Measurements from ENCODE around the gene CFAP74.
"Not testable (repeated sequence)": the region's sequence is repeated elsewhere in the genome, so short reads cannot be mapped to it uniquely, and the experiment has no call there.

Gene CFAP74

DNA sequence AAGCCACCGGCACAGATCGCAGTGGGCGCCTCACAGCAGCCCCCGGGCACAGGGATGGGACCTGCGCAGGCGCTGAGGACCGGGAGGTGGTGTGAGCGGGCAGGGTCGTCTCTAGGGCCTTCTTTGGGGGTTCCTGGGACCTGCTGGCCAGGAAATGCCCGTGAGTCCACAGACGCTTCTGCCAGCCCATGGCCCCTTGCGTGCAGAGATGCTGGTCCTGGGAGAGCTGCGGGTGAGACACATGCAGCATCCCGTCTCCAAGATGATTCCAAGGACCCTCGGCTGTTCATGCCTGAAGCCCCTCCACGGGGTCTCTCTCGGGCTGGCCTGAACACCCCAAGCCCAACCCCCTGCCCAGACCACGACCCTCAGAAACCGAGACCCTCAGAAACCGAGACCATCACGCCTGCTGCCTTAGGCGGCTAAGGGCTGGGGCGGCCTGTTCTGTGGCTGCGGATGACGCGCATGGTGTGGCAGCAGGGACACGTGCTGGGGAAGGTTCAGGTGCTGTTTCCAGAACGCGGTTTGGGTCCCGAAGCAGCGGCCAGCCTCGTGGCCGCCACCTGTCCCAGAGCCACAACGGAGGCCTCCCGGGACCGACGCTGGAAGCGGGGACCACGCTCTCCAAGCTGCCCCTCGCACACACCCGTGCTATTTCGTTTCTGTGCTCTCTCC is 23.0 kb downstream of the CFAP74 start:
- no peak overlapping the region for H2BK5ac ChIP-seq (ENCODE audit: low read length)
- no CpG with 5 or more reads among the region's 42 CpGs for WGBS, 2 donors (ENCODE audit: extremely low coverage in 2 of 2, insufficient read length in 2 of 2, insufficient replicate concordance in 1 of 2)
- peaks cover 0 to 5% of the 10 kb centered on the region in 2 donors for H3K4me1 ChIP-seq (ENCODE audit: control insufficient read depth in 2 of 2, insufficient read depth in 1 of 2, low read depth in 1 of 2, low read length in 2 of 2)

GRCh38 chr1:1979482-1980165 is 24.0 kb downstream of the CFAP74 start:
- Histone ChIP-seq H3K27me3 (ENCODE audit: control insufficient read depth in 3 of 3, insufficient read depth in 3 of 3, low read depth in 1 of 3, low read length in 3 of 3) (peaks cover 0 to 15% (median 0%) of the 10 kb centered on the region in 3 experiments), H3K36me3 (replicated peaks in 1 of 2; ENCODE audit: control insufficient read depth in 2 of 2, insufficient read depth in 2 of 2, low read length in 2 of 2) (no peaks in the 10 kb centered on the region), H3K18ac (ENCODE audit: low read length) (no peak overlapping the region), H3K9me3 (replicated peaks in 1 of 2; ENCODE audit: control insufficient read depth in 2 of 2, insufficient read depth in 1 of 2, low read depth in 1 of 2, low read length in 2 of 2) (peaks cover 5 to 11% of the 10 kb centered on the region in 2 donors), H3K4me3 (ENCODE audit: low read length in 2 of 2) (peak overlapping the region in 1 of 2 donors; percentile 23), H2BK120ac (ENCODE audit: low read depth, low read length) (no peak overlapping the region), H2BK12ac (ENCODE audit: low read length) (peak overlapping the region; percentile 94), H4K91ac (ENCODE audit: low read depth, low read length, poor library complexity) (peak overlapping the region; percentile 12), H3K27ac (replicated peaks; ENCODE audit: low read length) (no peak overlapping the region), H3K14ac (ENCODE audit: low read length) (peak overlapping the region; percentile 11), H4K8ac (ENCODE audit: low read depth, low read length) (no peak overlapping the region), H2AK5ac (ENCODE audit: low read depth, low read length) (peak overlapping the region; percentile 88), H2BK5ac (ENCODE audit: low read length) (no peak overlapping the region), H3K9ac (ENCODE audit: low read depth, low read length, poor library complexity) (no peak overlapping the region), H3K23ac (ENCODE audit: low read depth, low read length, poor library complexity) (peak overlapping the region; percentile 50), H3K4me2 (ENCODE audit: insufficient read depth, low read length, poor library complexity, severe bottlenecking) (no peak overlapping the region), H3K4ac (ENCODE audit: low read length) (peak overlapping the region; percentile 53), H3K4me1 (ENCODE audit: control insufficient read depth in 2 of 2, insufficient read depth in 1 of 2, low read depth in 1 of 2, low read length in 2 of 2) (peaks cover 0 to 5% of the 10 kb centered on the region in 2 donors), H2AFZ (ENCODE audit: low read length) (no peak overlapping the region), H2BK15ac (ENCODE audit: low read length) (no peak overlapping the region), H3K79me1 (ENCODE audit: low read depth, low read length) (peaks cover 2% of the 10 kb centered on the region)
- DNase-seq (ENCODE audit: low spot score): no peak
- no CpG with 5 or more reads among the region's 61 CpGs for WGBS, 2 donors (ENCODE audit: extremely low coverage in 2 of 2, insufficient read length in 2 of 2, insufficient replicate concordance in 1 of 2)

More for the DNA sequence above, 23.0 kb downstream of the CFAP74 start:
- Histone ChIP-seq H4K8ac (ENCODE audit: low read depth, low read length) (no peak overlapping the region), H3K9me3 (replicated peaks in 1 of 2; ENCODE audit: control insufficient read depth in 2 of 2, insufficient read depth in 1 of 2, low read depth in 1 of 2, low read length in 2 of 2) (peaks cover 5 to 8% of the 10 kb centered on the region in 2 donors), H3K23ac (ENCODE audit: low read depth, low read length, poor library complexity) (peak overlapping the region; percentile 31), H3K14ac (ENCODE audit: low read length) (no peak overlapping the region), H2AFZ (ENCODE audit: low read length) (no peak overlapping the region), H3K18ac (ENCODE audit: low read length) (peak overlapping the region; percentile 94), H3K79me1 (ENCODE audit: low read depth, low read length) (peaks cover 2% of the 10 kb centered on the region), H3K4ac (ENCODE audit: low read length) (no peak overlapping the region), H3K27ac (replicated peaks; ENCODE audit: low read length) (no peak overlapping the region), H2AK5ac (ENCODE audit: low read depth, low read length) (peak overlapping the region; percentile 81), H3K4me3 (ENCODE audit: low read length in 2 of 2) (no peak overlapping the region), H4K91ac (ENCODE audit: low read depth, low read length, poor library complexity) (no peak overlapping the region), H3K9ac (ENCODE audit: low read depth, low read length, poor library complexity) (peak overlapping the region; percentile 77), H3K36me3 (replicated peaks in 1 of 2; ENCODE audit: control insufficient read depth in 2 of 2, insufficient read depth in 2 of 2, low read length in 2 of 2) (no peaks in the 10 kb centered on the region), H3K4me2 (ENCODE audit: insufficient read depth, low read length, poor library complexity, severe bottlenecking) (no peak overlapping the region), H2BK15ac (ENCODE audit: low read length) (peak overlapping the region; percentile 37), H2BK120ac (ENCODE audit: low read depth, low read length) (no peak overlapping the region), H2BK12ac (ENCODE audit: low read length) (no peak overlapping the region), H3K27me3 (ENCODE audit: control insufficient read depth in 3 of 3, insufficient read depth in 3 of 3, low read depth in 1 of 3, low read length in 3 of 3) (peaks cover 0 to 15% (median 0%) of the 10 kb centered on the region in 3 experiments)
- no peak for DNase-seq (ENCODE audit: low spot score)

DNA sequence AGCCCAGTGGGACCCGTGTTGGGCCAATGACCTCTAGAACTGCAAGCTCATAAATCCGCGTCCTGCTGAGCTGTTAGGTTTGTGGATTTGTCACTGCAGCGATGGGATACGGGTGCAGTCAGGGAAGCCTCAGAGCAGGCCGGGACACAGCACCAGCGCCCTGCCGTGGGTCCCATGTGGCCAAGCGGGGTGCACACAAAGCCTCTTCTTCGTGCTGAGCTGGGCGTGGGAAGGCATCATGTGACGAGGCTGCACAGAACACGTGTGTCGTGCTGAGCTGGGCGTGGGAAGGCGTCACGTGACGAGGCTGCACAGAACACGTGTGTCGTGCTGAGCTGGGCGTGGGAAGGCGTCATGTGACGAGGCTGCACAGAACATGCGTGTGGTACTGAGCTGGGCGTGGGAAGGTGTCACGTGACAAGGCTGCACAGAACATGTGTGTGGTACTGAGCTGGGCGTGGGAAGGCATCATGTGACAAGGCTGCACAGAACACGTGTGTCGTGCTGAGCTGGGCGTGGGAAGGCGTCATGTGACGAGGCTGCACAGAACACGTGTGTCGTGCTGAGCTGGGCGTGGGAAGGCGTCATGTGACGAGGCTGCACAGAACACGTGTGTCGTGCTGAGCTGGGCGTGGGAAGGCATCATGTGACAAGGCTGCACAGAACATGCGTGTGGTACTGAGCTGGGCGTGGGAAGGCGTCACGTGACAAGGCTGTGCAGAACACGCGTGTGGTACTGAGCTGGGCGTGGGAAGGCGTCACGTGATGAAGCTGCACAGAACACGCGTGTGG is 24.7 kb downstream of the CFAP74 start:
- peak overlapping the region; percentile 94 for H2BK12ac ChIP-seq (ENCODE audit: low read length)
- H3K9ac ChIP-seq (ENCODE audit: low read depth, low read length, poor library complexity); H3K18ac ChIP-seq (ENCODE audit: low read length); H2BK5ac ChIP-seq (ENCODE audit: low read length); H3K4me2 ChIP-seq (ENCODE audit: insufficient read depth, low read length, poor library complexity, severe bottlenecking); H3K14ac ChIP-seq (ENCODE audit: low read length); H4K8ac ChIP-seq (ENCODE audit: low read depth, low read length); H3K79me1 ChIP-seq (ENCODE audit: low read depth, low read length); H3K36me3 ChIP-seq (replicated peaks in 1 of 2; ENCODE audit: control insufficient read depth in 2 of 2, insufficient read depth in 2 of 2, low read length in 2 of 2); H2BK120ac ChIP-seq (ENCODE audit: low read depth, low read length); H3K4ac ChIP-seq (ENCODE audit: low read length); H3K4me1 ChIP-seq (ENCODE audit: control insufficient read depth in 2 of 2, insufficient read depth in 1 of 2, low read depth in 1 of 2, low read length in 2 of 2); H3K27ac ChIP-seq (replicated peaks; ENCODE audit: low read length); H2AFZ ChIP-seq (ENCODE audit: low read length); DNase-seq (ENCODE audit: low spot score): not testable (repeated sequence)
- H3K9me3 ChIP-seq (replicated peaks in 1 of 2; ENCODE audit: control insufficient read depth in 2 of 2, insufficient read depth in 1 of 2, low read depth in 1 of 2, low read length in 2 of 2): peaks cover 5 to 11% of the 10 kb centered on the region in 2 donors
- peak overlapping the region in 1 of 2 donors; percentile 66 for H3K4me3 ChIP-seq (ENCODE audit: low read length in 2 of 2)
- peak overlapping the region; percentile 19 for H2BK15ac ChIP-seq (ENCODE audit: low read length)
- H3K23ac ChIP-seq (ENCODE audit: low read depth, low read length, poor library complexity): peak overlapping the region; percentile 50
- H3K27me3 ChIP-seq (ENCODE audit: control insufficient read depth in 3 of 3, insufficient read depth in 3 of 3, low read depth in 1 of 3, low read length in 3 of 3): peaks cover 0 to 14% (median 0%) of the 10 kb centered on the region in 3 experiments
- peak overlapping the region; percentile 12 for H4K91ac ChIP-seq (ENCODE audit: low read depth, low read length, poor library complexity)
- peak overlapping the region; percentile 81 for H2AK5ac ChIP-seq (ENCODE audit: low read depth, low read length)
- no CpG with 5 or more reads among the region's 51 CpGs for WGBS, 2 donors (ENCODE audit: extremely low coverage in 2 of 2, insufficient read length in 2 of 2, insufficient replicate concordance in 1 of 2)

All from neuronal stem cell (in vitro differentiated cells).